Measurements from ENCODE around the gene AJAP1. TPM values are rescaled to one million over a fixed set of nuclear protein-coding genes. Genes with fewer than 3 reads are reported as not detected.

Gene AJAP1
- total RNA-seq, 1 experiment from 2014 or later, result not detected

GRCh38 chr1:4697801-4698200, 43.4 kb downstream of the AJAP1 start:
- no peak for DNase-seq (ENCODE audit: extremely low read depth, low read depth)

GRCh38 chr1:4698911-4699310, 44.5 kb downstream of the AJAP1 start:
- DNase-seq (ENCODE audit: extremely low read depth, low read depth), result no peak

GRCh38 chr1:4699376-4700301, 45.2 kb downstream of the AJAP1 start:
- DNase-seq (ENCODE audit: extremely low read depth, low read depth), result no peak

- DNase-seq (ENCODE audit: extremely low read depth, low read depth), result no peak
These were observed 46.4 kb downstream of the AJAP1 start for GRCh38 chr1:4700801-4701200.

- DNase-seq (ENCODE audit: extremely low read depth, low read depth), result no peak
These were observed 46.9 kb downstream of the AJAP1 start for GRCh38 chr1:4701276-4701675.

GRCh38 chr1:4702464-4702863, 48.1 kb downstream of the AJAP1 start:
- DNase-seq (ENCODE audit: extremely low read depth, low read depth), result no peak

- no peak for DNase-seq (ENCODE audit: extremely low read depth, low read depth)
These were observed 48.5 kb downstream of the AJAP1 start for GRCh38 chr1:4702932-4703331.

- DNase-seq (ENCODE audit: extremely low read depth, low read depth), result no peak
These were observed 49.2 kb downstream of the AJAP1 start for GRCh38 chr1:4703646-4704045.

- no peak for DNase-seq (ENCODE audit: extremely low read depth, low read depth)
These were observed 54.6 kb downstream of the AJAP1 start for GRCh38 chr1:4708840-4709507.

- DNase-seq (ENCODE audit: extremely low read depth, low read depth), result no peak
These were observed 55.2 kb downstream of the AJAP1 start for GRCh38 chr1:4709641-4710040.

- no peak for DNase-seq (ENCODE audit: extremely low read depth, low read depth)
These were observed 56.4 kb downstream of the AJAP1 start for GRCh38 chr1:4710592-4711415.

- DNase-seq (ENCODE audit: extremely low read depth, low read depth), result no peak
These were observed 57.2 kb downstream of the AJAP1 start for GRCh38 chr1:4711416-4712275.

- DNase-seq (ENCODE audit: extremely low read depth, low read depth), result no peak
These were observed 59.3 kb downstream of the AJAP1 start for GRCh38 chr1:4713669-4714068.

- no peak for DNase-seq (ENCODE audit: extremely low read depth, low read depth)
These were observed 62.0 kb downstream of the AJAP1 start for GRCh38 chr1:4716406-4716805.

GRCh38 chr1:4718071-4718470, 63.7 kb downstream of the AJAP1 start:
- DNase-seq (ENCODE audit: extremely low read depth, low read depth), result no peak

GRCh38 chr1:4723106-4723505, 68.7 kb downstream of the AJAP1 start:
- no peak for DNase-seq (ENCODE audit: extremely low read depth, low read depth)

GRCh38 chr1:4724001-4724400, 69.6 kb downstream of the AJAP1 start:
- no peak for DNase-seq (ENCODE audit: extremely low read depth, low read depth)

- DNase-seq (ENCODE audit: extremely low read depth, low read depth), result no peak
These were observed 70.4 kb downstream of the AJAP1 start for GRCh38 chr1:4724695-4725250.

GRCh38 chr1:4725416-4725815, 71.0 kb downstream of the AJAP1 start:
- no peak for DNase-seq (ENCODE audit: extremely low read depth, low read depth)

Data from NCI-H460 (cell line).